Osteoblast (primary cell): ENCODE results near the gene AQP2. TPM values are rescaled to one million over a fixed set of nuclear protein-coding genes. Genes with fewer than 3 reads are reported as not detected.

ENCODE experiments used
- DNase-seq: peaks from one replicate; pipeline ENCODE4 v3.0.0; 2011; ENCODE audit warnings: low spot score, mixed read lengths; ENCODE audit not compliant: insufficient read length; ENCODE audit errors: missing footprints
- H2AFZ ChIP-seq: 2 replicates; pipeline ENCODE4 v1.6.0; 2011; ENCODE audit warnings: mild to moderate bottlenecking, low read length
- H3K27ac ChIP-seq: 2 replicates; pipeline ENCODE4 v1.5.1; 2011; ENCODE audit warnings: mild to moderate bottlenecking, low read depth, low read length, moderate library complexity
- H3K27me3 ChIP-seq: 2 replicates; pipeline ENCODE4 v1.6.0; 2012; ENCODE audit warnings: mild to moderate bottlenecking, control low read depth, inconsistent platforms, low read length, moderate library complexity; ENCODE audit not compliant: insufficient read depth
- H3K36me3 ChIP-seq: 2 replicates; pipeline ENCODE4 v1.5.1; 2011; ENCODE audit warnings: mild to moderate bottlenecking, low read length, control low read depth, moderate library complexity; ENCODE audit not compliant: insufficient read depth
- H3K4me1 ChIP-seq: 2 replicates; pipeline ENCODE4 v1.5.1; 2011; ENCODE audit warnings: mild to moderate bottlenecking, low read length, control low read depth, moderate library complexity; ENCODE audit not compliant: insufficient read depth
- H3K4me2 ChIP-seq: 2 replicates; pipeline ENCODE4 v1.6.0; 2011; ENCODE audit warnings: mild to moderate bottlenecking, low read length; ENCODE audit not compliant: insufficient read depth
- H3K4me3 ChIP-seq: fragments of 200-600 bp; sonication (generic); 3 replicates; pipeline ENCODE4 v1.5.1; 2012; ENCODE audit warnings: mild to moderate bottlenecking, low read length, inconsistent platforms; ENCODE audit not compliant: insufficient read depth
- H3K79me2 ChIP-seq: 2 replicates; pipeline ENCODE4 v1.6.0; 2012; ENCODE audit warnings: mild to moderate bottlenecking, low read length, control low read depth, inconsistent platforms; ENCODE audit not compliant: insufficient read depth
- H3K9me3 ChIP-seq: 2 replicates; pipeline ENCODE4 v1.5.1; 2011; ENCODE audit warnings: low read depth, low read length, control low read depth
- H4K20me1 ChIP-seq: 2 replicates; pipeline ENCODE4 v1.6.0; 2012; ENCODE audit warnings: mild to moderate bottlenecking, low read length, control low read depth; ENCODE audit not compliant: insufficient read depth
- total RNA-seq: library from RNA; depleted of rRNA; stranded (reverse); fragments of >200 nt; gene quantifications from 2 replicates; pipeline ENCODE4 v1.2.3, GENCODE V29; 2012
- TF ChIP-seq, protein P1 (sequence below): IDR thresholded peaks from 2 replicates; pipeline ENCODE4 v1.5.1; 2011; ENCODE audit warnings: mild to moderate bottlenecking, low read depth, low read length, moderate library complexity; ENCODE audit errors: extremely low read depth

Gene AQP2
- total RNA-seq, 1 donor: not detected

DNA sequence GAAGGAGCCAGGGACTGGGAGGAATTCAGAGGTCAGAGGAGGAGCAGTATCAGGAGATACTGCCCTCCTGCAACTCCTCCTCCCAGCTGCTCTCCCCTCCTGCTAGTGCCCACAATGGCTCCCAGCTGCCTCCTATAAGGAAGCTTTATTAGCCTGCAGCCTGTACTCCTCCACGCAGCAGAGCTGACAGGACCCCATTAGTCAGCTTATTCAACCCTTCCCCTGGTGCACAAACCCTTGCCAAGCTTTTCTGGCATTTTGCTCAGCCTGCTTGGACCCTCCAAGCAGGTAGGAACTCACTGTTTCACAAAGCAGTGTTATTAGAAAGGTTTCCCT lies 6.9 kb upstream of the AQP2 start:
- no peaks in the 10 kb centered on the region for H3K79me2 ChIP-seq
- H3K36me3 ChIP-seq: no peaks in the 10 kb centered on the region
- no peaks in the 10 kb centered on the region for H3K9me3 ChIP-seq
- no peaks in the 10 kb centered on the region for H3K27me3 ChIP-seq
- no peak overlapping the region for H3K27ac ChIP-seq
- no peak overlapping the region for H2AFZ ChIP-seq
- H3K4me3 ChIP-seq: no peak overlapping the region
- H4K20me1 ChIP-seq: no peaks in the 10 kb centered on the region
- peaks cover 5% of the 10 kb centered on the region for H3K4me1 ChIP-seq
- H3K4me2 ChIP-seq: no peak overlapping the region
- no peak for DNase-seq
- TF ChIP-seq, protein P1, sequence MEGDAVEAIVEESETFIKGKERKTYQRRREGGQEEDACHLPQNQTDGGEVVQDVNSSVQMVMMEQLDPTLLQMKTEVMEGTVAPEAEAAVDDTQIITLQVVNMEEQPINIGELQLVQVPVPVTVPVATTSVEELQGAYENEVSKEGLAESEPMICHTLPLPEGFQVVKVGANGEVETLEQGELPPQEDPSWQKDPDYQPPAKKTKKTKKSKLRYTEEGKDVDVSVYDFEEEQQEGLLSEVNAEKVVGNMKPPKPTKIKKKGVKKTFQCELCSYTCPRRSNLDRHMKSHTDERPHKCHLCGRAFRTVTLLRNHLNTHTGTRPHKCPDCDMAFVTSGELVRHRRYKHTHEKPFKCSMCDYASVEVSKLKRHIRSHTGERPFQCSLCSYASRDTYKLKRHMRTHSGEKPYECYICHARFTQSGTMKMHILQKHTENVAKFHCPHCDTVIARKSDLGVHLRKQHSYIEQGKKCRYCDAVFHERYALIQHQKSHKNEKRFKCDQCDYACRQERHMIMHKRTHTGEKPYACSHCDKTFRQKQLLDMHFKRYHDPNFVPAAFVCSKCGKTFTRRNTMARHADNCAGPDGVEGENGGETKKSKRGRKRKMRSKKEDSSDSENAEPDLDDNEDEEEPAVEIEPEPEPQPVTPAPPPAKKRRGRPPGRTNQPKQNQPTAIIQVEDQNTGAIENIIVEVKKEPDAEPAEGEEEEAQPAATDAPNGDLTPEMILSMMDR: no peak

DNA sequence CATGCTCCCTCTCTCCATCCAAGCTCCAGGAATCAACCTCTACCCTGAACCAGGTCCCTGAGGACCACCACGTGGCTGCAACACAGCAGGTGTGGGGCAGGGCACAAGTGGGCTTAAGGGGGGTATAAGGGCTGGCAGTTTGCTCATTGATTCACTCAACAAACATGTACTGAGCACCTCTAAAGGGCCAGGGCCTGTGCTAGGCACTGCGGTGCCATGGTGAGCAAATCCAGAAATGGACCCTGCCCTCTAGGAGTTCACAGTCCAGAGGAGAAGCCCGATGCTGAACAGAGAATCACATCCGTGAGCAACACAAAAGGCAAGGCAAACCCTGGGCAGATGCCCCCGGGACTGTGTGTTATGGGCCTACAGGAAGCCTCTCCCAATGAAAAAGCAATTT lies 6.5 kb upstream of the AQP2 start:
- H3K4me1 ChIP-seq: peaks cover 5% of the 10 kb centered on the region

DNA sequence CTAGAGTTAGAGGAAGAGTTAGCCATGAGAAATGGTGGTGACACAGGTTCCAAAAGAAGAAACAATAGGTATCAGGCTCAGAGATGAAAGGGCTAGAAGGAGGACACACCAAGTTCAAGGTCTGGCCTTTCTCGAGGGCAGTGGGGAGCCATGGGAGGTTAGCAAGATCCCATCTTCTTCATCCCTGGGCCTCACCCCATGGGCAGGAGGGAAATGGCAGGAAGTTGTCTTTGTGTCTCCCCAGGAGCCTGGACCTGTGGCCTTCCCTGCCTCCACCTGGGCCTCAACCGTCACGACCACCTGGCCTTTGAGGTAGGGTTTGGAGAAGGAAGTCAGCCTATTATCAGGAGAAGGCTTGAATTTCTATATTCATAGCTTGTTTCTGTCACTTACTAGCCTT lies 5.8 kb upstream of the AQP2 start:
- Histone ChIP-seq H3K4me1 (peaks cover 5% of the 10 kb centered on the region), H2AFZ (no peak overlapping the region), H3K27ac (no peak overlapping the region), H3K9me3 (no peaks in the 10 kb centered on the region), H3K4me2 (no peak overlapping the region), H3K79me2 (no peaks in the 10 kb centered on the region), H3K36me3 (no peaks in the 10 kb centered on the region), H4K20me1 (no peaks in the 10 kb centered on the region), H3K27me3 (peaks cover 2% of the 10 kb centered on the region), H3K4me3 (no peak overlapping the region)
- TF ChIP-seq, protein P1: no peak
- peak; percentile 43 for DNase-seq

More for the DNA sequence above, 6.5 kb upstream of the AQP2 start:
- no peaks in the 10 kb centered on the region for H3K79me2 ChIP-seq
- DNase-seq: peak; percentile 51
- H3K27me3 ChIP-seq: no peaks in the 10 kb centered on the region
- TF ChIP-seq, protein P1: no peak
- H3K36me3 ChIP-seq: no peaks in the 10 kb centered on the region
- H3K9me3 ChIP-seq: no peaks in the 10 kb centered on the region
- no peak overlapping the region for H3K4me2 ChIP-seq
- no peak overlapping the region for H3K4me3 ChIP-seq
- no peak overlapping the region for H2AFZ ChIP-seq
- H4K20me1 ChIP-seq: no peaks in the 10 kb centered on the region
- H3K27ac ChIP-seq: no peak overlapping the region

DNA sequence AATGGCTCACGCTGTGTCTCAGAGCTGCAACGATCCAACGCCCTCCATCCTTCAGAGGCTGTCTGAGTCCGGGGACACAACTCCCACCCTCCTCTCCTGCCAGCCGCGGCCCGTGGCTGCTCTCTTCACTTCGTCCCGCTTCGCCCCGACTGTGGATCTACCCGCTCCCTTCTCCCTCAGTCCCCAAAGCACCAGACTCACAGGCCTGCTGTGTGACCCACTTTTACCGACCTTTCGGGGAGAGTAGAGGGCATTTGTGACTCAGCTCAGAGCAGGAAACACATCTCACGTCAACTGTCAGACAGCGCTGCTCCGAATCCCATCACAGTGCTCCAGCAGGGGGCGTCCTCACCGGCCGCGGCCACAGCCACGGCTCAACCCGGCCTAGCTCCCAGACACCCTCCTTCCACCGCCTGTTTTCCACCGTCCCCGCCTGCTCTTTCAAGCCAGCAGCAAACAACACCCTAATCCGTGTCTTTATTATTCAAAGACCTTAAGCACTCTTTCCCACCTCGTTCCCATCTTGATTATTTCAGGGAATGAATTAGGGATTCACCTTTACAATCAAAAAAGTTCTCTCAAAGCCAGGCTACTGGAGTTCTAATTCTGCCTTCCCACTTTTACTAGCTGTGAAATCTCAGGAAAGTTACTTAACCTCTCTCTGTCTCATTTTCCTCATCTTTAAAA lies 5.0 kb upstream of the AQP2 start:
- DNase-seq: peak; percentile 99
- H3K4me3 ChIP-seq: peak overlapping the region; percentile 62
- H3K27ac ChIP-seq: peak overlapping the region; percentile 20
- no peaks in the 10 kb centered on the region for H3K79me2 ChIP-seq
- H3K4me1 ChIP-seq: peaks cover 5% of the 10 kb centered on the region
- TF ChIP-seq, protein P1: peak; percentile 96
- peak overlapping the region; percentile 81 for H3K4me2 ChIP-seq
- H3K27me3 ChIP-seq: peaks cover 7% of the 10 kb centered on the region
- H3K36me3 ChIP-seq: no peaks in the 10 kb centered on the region
- H2AFZ ChIP-seq: peak overlapping the region; percentile 95
- H4K20me1 ChIP-seq: no peaks in the 10 kb centered on the region
- no peaks in the 10 kb centered on the region for H3K9me3 ChIP-seq
